ENCODE data around the gene SAA1.
"Not testable (repeated sequence)": the region's sequence is repeated elsewhere in the genome, so short reads cannot be mapped to it uniquely, and the experiment has no call there.

The SAA1 gene

GRCh38 chr11:18267335-18268133 lies 1.5 kb downstream of the SAA1 start:
- not testable (repeated sequence) for H2AFZ ChIP-seq (ENCODE audit: low read depth, low read length); H3K27me3 ChIP-seq (ENCODE audit: insufficient read depth, low read length); H3K4me1 ChIP-seq (ENCODE audit: insufficient read depth, low read length); H3K4me3 ChIP-seq (ENCODE audit: low read length); H3K36me3 ChIP-seq (ENCODE audit: insufficient read depth, low read length); H3K9me3 ChIP-seq (ENCODE audit: low read length)

- not testable (repeated sequence) for H3K4me3 ChIP-seq (ENCODE audit: low read length); H3K27me3 ChIP-seq (ENCODE audit: insufficient read depth, low read length); H3K9me3 ChIP-seq (ENCODE audit: low read length); H3K4me1 ChIP-seq (ENCODE audit: insufficient read depth, low read length); H3K36me3 ChIP-seq (ENCODE audit: insufficient read depth, low read length); H2AFZ ChIP-seq (ENCODE audit: low read depth, low read length)
These were observed 3.2 kb downstream of the SAA1 start for GRCh38 chr11:18269252-18269651.

GRCh38 chr11:18270102-18270501 lies 4.0 kb downstream of the SAA1 start:
- Histone ChIP-seq H3K4me3 (ENCODE audit: low read length) (no peak overlapping the region), H3K36me3 (ENCODE audit: insufficient read depth, low read length) (peaks cover 1% of the 10 kb centered on the region), H3K4me1 (ENCODE audit: insufficient read depth, low read length) (no peaks in the 10 kb centered on the region), H3K27me3 (ENCODE audit: insufficient read depth, low read length) (peaks cover 5% of the 10 kb centered on the region), H3K9me3 (ENCODE audit: low read length) (no peaks in the 10 kb centered on the region), H2AFZ (ENCODE audit: low read depth, low read length) (no peak overlapping the region)

GRCh38 chr11:18271206-18271605 lies 5.1 kb downstream of the SAA1 start:
- H2AFZ ChIP-seq (ENCODE audit: low read depth, low read length) = no peak overlapping the region
- H3K36me3 ChIP-seq (ENCODE audit: insufficient read depth, low read length) = peaks cover 2% of the 10 kb centered on the region
- no peaks in the 10 kb centered on the region for H3K9me3 ChIP-seq (ENCODE audit: low read length)
- no peaks in the 10 kb centered on the region for H3K27me3 ChIP-seq (ENCODE audit: insufficient read depth, low read length)
- no peaks in the 10 kb centered on the region for H3K4me1 ChIP-seq (ENCODE audit: insufficient read depth, low read length)
- no peak overlapping the region for H3K4me3 ChIP-seq (ENCODE audit: low read length)

GRCh38 chr11:18277565-18278271 lies 11.7 kb downstream of the SAA1 start:
- Histone ChIP-seq H3K4me1 (ENCODE audit: insufficient read depth, low read length) (no peaks in the 10 kb centered on the region), H3K27me3 (ENCODE audit: insufficient read depth, low read length) (no peaks in the 10 kb centered on the region), H2AFZ (ENCODE audit: low read depth, low read length) (no peak overlapping the region), H3K9me3 (ENCODE audit: low read length) (no peaks in the 10 kb centered on the region), H3K4me3 (ENCODE audit: low read length) (no peak overlapping the region), H3K36me3 (ENCODE audit: insufficient read depth, low read length) (peaks cover 39% of the 10 kb centered on the region)

- H3K36me3 ChIP-seq (ENCODE audit: insufficient read depth, low read length) = peaks cover 63% of the 10 kb centered on the region
- H3K27me3 ChIP-seq (ENCODE audit: insufficient read depth, low read length) = no peaks in the 10 kb centered on the region
- no peaks in the 10 kb centered on the region for H3K9me3 ChIP-seq (ENCODE audit: low read length)
- no peaks in the 10 kb centered on the region for H3K4me1 ChIP-seq (ENCODE audit: insufficient read depth, low read length)
- no peak overlapping the region for H3K4me3 ChIP-seq (ENCODE audit: low read length)
- H2AFZ ChIP-seq (ENCODE audit: low read depth, low read length) = no peak overlapping the region
These were observed 14.5 kb downstream of the SAA1 start for GRCh38 chr11:18280438-18281045.

- Histone ChIP-seq H3K9me3 (ENCODE audit: low read length) (no peaks in the 10 kb centered on the region), H3K27me3 (ENCODE audit: insufficient read depth, low read length) (no peaks in the 10 kb centered on the region), H3K36me3 (ENCODE audit: insufficient read depth, low read length) (peaks cover 77% of the 10 kb centered on the region), H2AFZ (ENCODE audit: low read depth, low read length) (no peak overlapping the region), H3K4me3 (ENCODE audit: low read length) (no peak overlapping the region), H3K4me1 (ENCODE audit: insufficient read depth, low read length) (no peaks in the 10 kb centered on the region)
These were observed 16.6 kb downstream of the SAA1 start for GRCh38 chr11:18282626-18283025.

GRCh38 chr11:18285841-18286240 lies 19.8 kb downstream of the SAA1 start:
- Histone ChIP-seq H3K27me3 (ENCODE audit: insufficient read depth, low read length) (no peaks in the 10 kb centered on the region), H3K4me1 (ENCODE audit: insufficient read depth, low read length) (no peaks in the 10 kb centered on the region), H3K9me3 (ENCODE audit: low read length) (no peaks in the 10 kb centered on the region), H3K36me3 (ENCODE audit: insufficient read depth, low read length) (peaks cover 80% of the 10 kb centered on the region), H3K4me3 (ENCODE audit: low read length) (no peak overlapping the region), H2AFZ (ENCODE audit: low read depth, low read length) (no peak overlapping the region)

- peaks cover 81% of the 10 kb centered on the region for H3K36me3 ChIP-seq (ENCODE audit: insufficient read depth, low read length)
- no peaks in the 10 kb centered on the region for H3K27me3 ChIP-seq (ENCODE audit: insufficient read depth, low read length)
- H3K9me3 ChIP-seq (ENCODE audit: low read length) = no peaks in the 10 kb centered on the region
- H3K4me1 ChIP-seq (ENCODE audit: insufficient read depth, low read length) = no peaks in the 10 kb centered on the region
- H3K4me3 ChIP-seq (ENCODE audit: low read length) = no peak overlapping the region
- H2AFZ ChIP-seq (ENCODE audit: low read depth, low read length) = no peak overlapping the region
These were observed 22.8 kb downstream of the SAA1 start for GRCh38 chr11:18288911-18289310.

GRCh38 chr11:18294862-18295261 lies 28.8 kb downstream of the SAA1 start:
- Histone ChIP-seq H3K9me3 (ENCODE audit: low read length) (no peaks in the 10 kb centered on the region), H3K4me1 (ENCODE audit: insufficient read depth, low read length) (no peaks in the 10 kb centered on the region), H2AFZ (ENCODE audit: low read depth, low read length) (no peak overlapping the region), H3K36me3 (ENCODE audit: insufficient read depth, low read length) (peaks cover 77% of the 10 kb centered on the region), H3K27me3 (ENCODE audit: insufficient read depth, low read length) (no peaks in the 10 kb centered on the region), H3K4me3 (ENCODE audit: low read length) (no peak overlapping the region)

GRCh38 chr11:18295316-18295715 lies 29.3 kb downstream of the SAA1 start:
- no peak overlapping the region for H3K4me3 ChIP-seq (ENCODE audit: low read length)
- peaks cover 77% of the 10 kb centered on the region for H3K36me3 ChIP-seq (ENCODE audit: insufficient read depth, low read length)
- H3K4me1 ChIP-seq (ENCODE audit: insufficient read depth, low read length) = no peaks in the 10 kb centered on the region
- no peak overlapping the region for H2AFZ ChIP-seq (ENCODE audit: low read depth, low read length)
- no peaks in the 10 kb centered on the region for H3K27me3 ChIP-seq (ENCODE audit: insufficient read depth, low read length)
- H3K9me3 ChIP-seq (ENCODE audit: low read length) = no peaks in the 10 kb centered on the region

GRCh38 chr11:18299721-18300120 lies 33.7 kb downstream of the SAA1 start:
- H3K4me3 ChIP-seq (ENCODE audit: low read length) = no peak overlapping the region
- H3K27me3 ChIP-seq (ENCODE audit: insufficient read depth, low read length) = no peaks in the 10 kb centered on the region
- H3K9me3 ChIP-seq (ENCODE audit: low read length) = no peaks in the 10 kb centered on the region
- H3K36me3 ChIP-seq (ENCODE audit: insufficient read depth, low read length) = peaks cover 71% of the 10 kb centered on the region
- H3K4me1 ChIP-seq (ENCODE audit: insufficient read depth, low read length) = no peaks in the 10 kb centered on the region
- H2AFZ ChIP-seq (ENCODE audit: low read depth, low read length) = no peak overlapping the region

- H3K4me1 ChIP-seq (ENCODE audit: insufficient read depth, low read length) = no peaks in the 10 kb centered on the region
- H2AFZ ChIP-seq (ENCODE audit: low read depth, low read length) = no peak overlapping the region
- H3K9me3 ChIP-seq (ENCODE audit: low read length) = no peaks in the 10 kb centered on the region
- H3K27me3 ChIP-seq (ENCODE audit: insufficient read depth, low read length) = no peaks in the 10 kb centered on the region
- H3K36me3 ChIP-seq (ENCODE audit: insufficient read depth, low read length) = peaks cover 79% of the 10 kb centered on the region
- no peak overlapping the region for H3K4me3 ChIP-seq (ENCODE audit: low read length)
These were observed 38.7 kb downstream of the SAA1 start for GRCh38 chr11:18304745-18305144.

Data from neuron (in vitro differentiated cells).